ENCODE measurements around the gene WASF3.

DNA sequence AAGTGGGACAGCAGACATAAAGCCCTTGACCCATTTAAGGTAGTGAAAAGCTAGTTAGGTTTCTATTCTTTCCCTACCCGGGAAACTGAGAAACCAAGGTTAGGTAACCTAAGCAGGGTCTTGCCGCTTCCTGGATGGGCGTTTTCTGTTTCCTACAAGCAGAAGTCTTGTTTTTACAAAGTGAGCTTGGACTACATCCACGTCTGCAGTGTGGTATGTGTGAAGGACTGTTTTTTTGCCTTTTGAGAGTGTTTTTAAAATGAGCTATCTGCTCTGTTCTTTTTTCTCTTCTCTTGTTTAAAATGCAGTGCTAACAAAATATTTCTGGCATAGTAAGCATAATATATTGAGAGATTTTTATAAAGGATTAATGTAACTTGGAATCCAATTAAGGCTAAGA lies 153.7 kb downstream of the WASF3 start:
- no peak for TF ChIP-seq CAMTA2 (CRISPR knock-in tag; IDR thresholded peaks at IDR 0.05; ENCODE audit: borderline replicate concordance)
- no peak for TF ChIP-seq ZNF251 (CRISPR knock-in tag; IDR thresholded peaks at IDR 0.05)

Data from HepG2 (cell line).